ENCODE data around the gene SPTB.

SPTB gene

DNA sequence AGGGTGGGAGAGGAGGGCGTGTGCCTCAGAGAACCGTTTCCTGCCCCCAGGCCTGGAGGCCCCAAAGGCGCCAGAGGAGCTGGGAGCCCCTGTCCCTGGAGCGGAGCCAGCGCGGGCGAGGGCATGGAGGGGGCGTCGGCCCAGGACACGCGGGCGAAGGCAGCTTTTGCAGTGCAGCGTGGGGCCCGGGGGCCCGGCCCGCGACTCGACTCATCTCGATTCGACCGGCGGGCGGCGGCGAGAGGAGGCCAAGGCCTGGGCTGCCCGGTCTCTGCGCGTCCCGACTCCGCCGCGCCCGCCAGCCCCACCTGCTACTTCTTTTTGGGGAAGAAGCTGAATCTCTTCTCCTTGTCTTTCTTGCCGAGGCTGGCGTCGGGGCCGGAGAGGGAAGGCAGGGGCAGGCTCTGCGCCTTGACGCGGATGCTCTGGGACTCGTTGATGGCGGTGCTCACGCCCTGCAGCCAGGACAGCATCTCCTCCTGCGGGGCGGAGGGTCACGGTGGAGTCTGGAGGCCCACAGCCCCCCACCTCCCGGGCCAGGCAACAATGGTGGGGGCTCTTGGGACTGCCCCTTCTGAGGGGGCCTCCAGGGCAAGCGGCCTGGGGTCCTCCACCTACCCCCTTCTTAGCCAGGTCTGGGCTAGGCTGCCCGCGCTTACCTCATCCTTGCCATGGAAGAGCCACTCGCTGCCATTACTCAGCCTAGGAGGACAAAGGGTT, 130.6 kb downstream of the SPTB start:
- ATAC-seq: no peak

DNA sequence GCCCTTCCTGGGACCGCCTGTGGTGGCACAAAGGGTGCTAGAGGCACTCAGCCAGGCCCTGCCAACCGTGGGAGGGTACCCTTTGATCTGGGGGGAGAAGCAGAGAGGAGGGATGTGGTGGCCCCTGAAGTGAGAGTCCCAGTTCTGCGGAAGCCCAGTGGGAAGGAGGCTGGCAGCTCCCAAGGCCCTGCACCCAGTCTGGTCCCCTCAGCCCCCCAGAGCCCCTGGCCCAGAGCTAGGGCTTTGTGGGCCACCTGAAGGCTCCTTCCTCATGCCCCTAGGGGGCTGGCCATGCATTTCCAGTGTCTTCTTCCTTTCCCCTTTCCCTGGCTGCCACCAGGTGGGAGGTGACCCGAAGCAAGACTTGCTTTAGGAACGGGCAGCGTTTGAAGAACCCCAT, 131.2 kb downstream of the SPTB start:
- ATAC-seq (no peak), DNase-seq (no peak)

More for the DNA sequence above, 130.6 kb downstream of the SPTB start:
- DNase-seq: no peak

DNA sequence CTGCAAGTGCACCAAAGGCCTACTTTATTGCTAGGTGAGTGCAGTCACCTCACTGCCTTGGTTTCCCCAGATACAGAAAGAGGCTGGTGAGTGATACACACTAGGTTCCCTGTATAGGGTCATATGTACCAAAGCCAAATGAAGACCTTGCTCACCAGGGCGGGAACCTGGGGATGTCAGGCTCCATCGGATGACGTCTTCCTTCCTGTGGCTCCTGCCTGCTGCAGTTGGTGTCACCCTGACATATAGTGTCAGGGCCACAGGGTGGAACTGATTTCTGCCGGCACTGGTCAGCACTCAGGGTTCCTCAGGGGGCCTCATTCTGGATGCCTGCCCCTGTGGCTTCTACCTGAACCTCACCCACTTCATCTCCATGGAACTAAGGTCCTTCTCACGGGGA, 132.4 kb downstream of the SPTB start:
- DNase-seq (no peak), ATAC-seq (no peak)

DNA sequence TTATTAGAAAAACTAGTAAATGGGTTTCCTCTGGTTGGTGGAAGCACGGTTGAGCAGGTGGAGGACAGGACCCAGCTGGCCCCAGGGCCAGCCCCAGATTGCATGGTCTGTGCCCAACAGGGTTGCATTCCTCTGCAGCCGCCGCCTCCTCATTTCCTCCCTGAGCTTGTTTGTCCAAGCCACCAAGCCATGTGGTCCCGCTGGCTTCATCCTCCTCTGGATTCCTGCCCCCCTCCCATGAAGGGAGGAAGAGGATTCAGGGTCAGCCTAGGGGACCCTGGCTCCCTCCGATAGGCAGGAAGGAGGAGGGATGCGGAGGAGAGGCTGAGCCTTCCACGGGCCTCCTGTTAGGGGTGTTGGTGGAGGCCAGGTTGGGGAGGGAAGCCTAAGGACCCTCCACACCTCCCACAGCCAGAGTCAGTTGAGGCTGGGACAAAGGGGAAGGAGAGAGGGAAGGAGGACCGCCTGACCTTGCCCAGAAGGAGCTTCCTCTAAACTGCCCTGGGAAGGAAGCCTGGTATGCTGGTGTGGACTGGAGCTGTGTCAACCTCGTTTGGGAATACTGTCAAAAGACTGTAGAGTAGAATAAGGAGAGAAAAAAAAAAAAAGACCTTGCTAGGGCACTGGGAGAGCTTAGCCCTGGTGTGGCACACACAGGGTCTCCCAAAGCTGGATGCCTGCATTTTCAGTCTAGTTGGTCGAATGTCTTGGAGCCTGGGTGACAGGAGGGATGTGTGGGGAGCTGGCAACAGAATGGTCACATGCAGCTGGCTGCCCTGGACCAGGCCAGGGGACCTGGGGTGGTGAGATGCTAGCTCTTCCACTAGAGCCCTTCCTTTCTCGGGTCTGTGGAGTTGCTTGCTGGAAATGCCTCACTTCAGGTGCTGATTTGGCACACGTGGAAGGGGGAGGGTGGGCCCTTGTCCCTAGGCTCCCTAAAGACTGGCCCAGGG, 133.1 kb downstream of the SPTB start:
- ATAC-seq (no peak), DNase-seq (no peak)

DNA sequence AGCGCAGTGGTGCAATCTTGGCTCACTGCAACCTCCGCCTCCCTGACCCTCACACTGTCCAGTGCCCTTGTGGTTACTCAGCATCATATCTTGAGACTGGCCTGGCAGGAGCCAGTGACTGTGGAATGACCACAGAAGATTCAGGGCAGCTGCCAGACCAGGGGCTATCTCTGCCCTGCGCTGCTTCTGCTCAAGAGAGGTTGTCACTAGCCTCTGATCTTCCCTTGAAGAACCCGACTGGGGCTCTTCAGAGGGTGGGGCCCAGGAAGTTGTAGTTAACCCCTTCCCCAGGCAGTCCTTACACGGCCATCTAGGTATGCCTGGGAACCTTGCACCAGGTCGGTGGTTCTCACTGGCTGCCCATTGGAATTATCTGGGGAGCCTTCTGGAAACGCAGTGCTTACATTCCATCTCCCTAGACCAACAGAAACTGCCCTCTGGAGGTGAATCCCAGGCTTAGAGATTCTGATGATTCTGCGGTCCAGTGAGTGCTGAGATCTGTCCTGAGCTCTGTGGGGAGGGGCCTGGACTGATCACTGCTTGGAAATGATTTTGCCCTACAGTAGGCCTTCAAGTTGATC, 134.1 kb downstream of the SPTB start:
- ATAC-seq (no peak), DNase-seq (no peak)

DNA sequence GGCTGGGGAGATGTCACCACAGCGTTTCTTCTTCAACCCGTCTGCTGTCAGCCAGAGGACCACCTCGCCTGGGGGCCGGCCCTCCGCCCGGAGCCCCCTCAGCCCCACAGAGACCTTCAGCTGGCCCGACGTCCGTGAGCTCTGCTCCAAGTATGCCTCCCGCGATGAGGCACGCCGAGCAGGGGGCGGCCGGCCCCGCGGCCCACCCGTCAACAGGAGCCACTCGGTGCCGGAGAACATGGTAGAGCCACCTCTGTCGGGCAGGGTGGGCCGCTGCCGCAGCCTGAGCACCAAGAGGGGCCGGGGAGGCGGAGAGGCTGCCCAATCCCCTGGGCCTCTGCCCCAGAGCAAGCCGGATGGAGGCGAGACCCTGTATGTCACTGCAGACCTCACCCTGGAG, 136.6 kb downstream of the SPTB start:
- DNase-seq (no peak), ATAC-seq (no peak)

DNA sequence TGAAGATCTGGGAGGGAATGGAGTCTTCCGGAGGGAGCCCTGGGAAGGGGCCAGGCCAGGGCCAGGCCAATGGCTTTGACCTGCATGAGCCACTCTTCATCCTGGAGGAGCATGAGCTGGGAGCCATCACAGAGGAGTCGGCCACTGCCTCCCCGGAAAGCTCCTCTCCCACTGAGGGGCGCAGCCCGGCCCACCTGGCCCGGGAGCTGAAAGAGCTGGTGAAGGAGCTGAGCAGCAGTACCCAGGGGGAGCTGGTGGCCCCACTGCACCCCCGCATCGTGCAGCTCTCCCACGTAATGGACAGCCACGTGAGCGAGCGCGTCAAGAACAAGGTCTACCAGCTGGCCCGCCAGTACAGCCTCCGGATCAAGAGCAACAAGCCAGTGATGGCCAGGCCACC, 137.7 kb downstream of the SPTB start:
- DNase-seq: no peak
- ATAC-seq: no peak

DNA sequence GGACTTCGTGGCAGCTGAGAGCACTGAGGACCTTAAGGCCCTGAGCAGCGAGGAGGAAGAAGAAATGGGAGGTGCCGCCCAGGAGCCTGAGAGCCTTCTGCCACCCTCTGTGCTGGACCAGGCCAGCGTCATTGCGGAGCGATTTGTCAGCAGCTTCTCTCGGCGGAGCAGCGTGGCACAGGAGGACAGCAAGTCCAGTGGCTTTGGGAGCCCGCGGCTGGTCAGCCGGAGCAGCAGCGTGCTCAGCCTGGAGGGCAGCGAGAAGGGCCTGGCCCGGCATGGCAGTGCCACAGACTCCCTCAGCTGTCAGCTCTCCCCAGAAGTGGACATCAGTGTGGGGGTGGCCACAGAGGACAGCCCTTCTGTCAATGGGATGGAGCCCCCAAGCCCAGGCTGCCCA, 138.5 kb downstream of the SPTB start:
- DNase-seq (no peak), ATAC-seq (no peak)

DNA sequence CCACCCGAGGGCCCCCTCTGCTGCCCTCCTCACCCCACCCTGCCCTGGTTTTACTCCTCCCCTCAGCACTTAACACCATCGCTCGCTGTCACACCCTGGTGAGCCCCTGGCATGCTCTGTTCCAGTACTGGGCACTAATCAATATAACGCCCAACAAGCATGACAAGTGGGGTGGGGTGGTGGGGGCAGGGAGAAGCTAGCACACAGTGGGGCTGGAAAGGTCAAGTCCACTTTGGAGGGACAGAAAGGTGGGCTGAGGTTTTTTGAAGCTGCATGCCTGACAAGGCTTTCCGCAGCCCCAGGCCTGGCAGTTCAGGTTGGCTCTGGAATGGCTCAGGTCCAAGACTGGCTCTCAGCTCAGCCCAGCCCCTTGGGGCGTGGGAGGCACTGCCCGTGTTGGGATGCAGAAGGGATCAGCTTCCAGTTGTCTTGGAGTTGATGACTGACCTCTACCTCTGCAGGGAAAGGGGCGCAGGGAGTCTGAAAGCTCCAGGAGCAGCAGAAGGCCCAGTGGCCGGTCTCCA, 141.4 kb downstream of the SPTB start:
- DNase-seq: no peak
- ATAC-seq: no peak

DNA sequence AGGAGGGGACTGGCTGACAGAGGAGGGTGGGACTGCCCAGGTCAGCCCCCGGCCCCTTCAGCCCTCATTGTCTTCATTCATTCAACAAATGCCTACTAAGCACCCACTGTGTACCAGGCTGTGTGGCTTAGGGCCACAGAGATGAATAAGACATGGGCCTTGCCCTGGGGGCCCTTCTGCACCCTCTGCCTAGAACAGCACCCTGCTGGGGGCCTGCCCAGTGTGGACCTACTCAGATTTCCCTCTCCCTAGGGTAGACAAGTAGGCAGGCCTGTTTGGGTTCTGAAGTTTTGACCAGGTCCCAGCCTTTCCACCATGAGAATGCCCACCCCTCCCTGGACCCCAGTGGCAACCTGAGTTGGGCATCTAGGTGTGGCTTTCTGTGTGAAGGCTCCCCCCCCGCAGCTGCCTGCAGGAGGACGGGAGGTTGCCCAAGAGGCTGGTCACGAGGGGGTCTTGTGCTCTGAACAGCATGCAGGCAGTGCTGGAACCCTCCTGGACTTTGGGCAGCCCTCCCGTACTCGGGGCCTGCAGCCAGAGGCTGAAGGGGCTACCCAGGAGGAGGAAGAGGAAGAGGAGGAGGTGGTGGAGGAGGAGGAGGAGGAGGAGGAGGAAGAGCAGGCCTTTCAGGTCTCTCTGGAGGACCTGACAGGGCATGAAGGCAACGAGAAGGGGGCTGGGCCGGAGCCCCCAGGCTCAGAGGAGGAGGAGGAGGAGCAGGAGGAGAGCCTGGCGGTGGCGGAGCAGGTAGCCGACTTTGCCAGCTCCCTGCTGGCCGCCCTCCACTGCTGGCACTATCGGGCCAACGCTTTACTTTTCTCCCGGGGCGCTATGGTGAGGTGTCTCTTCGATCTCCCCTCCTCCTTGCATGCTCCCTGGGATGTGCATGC, 142.1 kb downstream of the SPTB start:
- no peak for ATAC-seq

DNA sequence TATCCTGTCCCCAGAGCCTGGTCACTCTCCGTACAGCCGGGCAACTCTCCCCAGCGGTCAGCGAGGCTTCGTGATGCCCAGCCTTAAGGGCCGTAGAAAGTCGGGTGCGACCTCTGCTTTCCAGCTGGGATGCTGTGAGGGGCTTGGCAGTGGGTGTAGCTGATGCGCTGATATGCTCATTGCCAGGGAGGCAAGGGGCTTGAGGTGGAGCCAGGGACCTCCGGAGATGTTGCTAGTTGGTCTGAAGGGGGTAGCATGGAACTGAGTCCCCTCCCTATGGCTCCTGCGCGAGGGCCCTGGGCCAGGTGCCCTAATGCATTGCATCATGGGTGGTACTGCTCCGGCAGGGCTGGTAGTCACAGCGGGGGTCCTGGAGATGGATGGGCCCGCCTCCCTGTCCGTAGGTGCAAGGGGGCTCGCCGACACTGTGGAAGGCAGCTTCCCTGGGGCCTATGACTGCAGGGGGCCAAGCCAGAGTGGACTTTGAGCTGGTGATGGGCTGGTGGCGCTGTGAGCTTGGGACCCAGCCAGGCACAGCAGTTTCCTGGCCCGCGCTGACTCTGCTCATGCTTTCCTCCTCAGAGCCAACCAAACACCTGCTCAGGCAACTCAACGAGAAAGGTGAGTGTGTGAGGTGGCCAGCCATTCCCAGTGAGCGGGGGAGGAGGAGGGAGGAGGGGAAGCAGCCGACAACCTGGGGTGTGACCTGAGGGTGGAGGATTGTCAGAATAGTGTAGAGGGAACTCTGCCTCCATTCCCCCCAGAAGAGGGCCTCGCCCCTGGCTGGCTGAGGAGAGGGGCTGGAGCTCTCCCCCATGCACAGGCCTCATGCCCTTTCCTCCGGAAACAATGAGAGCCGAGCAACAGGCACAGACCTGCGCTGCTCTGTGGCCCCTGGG, 143.2 kb downstream of the SPTB start:
- ATAC-seq (no peak), DNase-seq (no peak)

More for the DNA sequence above, 142.1 kb downstream of the SPTB start:
- DNase-seq: no peak

DNA sequence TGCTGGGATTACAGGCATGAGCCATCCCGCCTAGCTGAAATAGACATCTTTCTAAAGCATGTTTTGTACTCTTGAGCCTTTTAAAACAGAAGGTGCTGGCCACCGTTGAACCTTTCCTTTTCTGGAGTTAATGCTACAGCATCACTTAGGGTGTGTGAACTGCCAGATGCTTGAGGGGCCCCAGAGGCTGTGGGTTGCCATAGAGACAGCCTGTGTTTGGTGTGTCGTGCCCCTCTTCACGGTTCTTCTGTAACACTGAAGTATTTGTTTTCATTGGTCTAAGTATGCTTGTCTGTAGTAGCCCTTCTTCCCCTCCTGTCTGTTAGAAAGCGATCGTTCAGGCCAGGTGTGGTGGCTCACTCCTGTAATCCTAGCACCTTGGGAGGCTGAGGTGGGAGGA, 144.7 kb downstream of the SPTB start:
- ATAC-seq (no peak), DNase-seq (no peak)

DNA sequence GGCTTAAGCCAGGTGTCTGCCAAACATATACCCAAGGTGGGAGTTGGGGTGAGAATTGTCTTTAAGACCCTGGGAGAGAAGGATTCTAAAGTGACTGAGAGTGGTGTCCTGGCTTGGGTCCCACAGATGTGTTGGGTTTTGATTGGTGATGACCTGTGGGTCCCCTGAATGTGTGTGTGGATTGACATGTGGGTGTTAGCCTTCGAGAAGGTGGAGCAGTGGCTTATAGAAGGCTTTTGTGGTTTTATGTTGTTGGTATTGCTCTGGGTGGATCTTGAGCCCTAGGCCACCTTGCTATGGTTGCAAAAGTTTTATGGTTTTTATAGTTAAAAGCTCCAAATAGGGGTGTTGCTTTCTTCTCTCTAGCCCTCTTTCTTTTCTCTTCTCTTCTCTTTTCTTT, 145.8 kb downstream of the SPTB start:
- DNase-seq (no peak), ATAC-seq (no peak)

DNA sequence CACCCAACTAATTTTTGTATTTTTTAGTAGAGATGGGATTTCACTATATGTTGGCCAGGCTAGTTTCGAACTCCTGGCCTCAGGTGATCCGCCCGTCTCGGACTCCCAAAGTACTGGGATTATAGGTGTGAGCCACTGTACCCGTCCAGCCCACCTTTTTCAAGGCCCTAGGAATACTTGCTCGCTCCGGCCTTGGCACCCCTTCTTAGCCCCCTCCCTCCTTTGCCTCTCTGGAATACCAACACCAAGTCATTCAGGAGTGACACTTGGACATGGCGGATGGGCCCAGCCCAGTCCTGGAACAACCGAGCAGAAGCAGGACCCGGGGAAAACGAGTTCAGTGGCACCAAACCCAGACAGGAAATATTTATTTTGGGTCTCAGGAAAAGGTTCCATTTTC, 146.4 kb downstream of the SPTB start:
- DNase-seq (no peak), ATAC-seq (no peak)

DNA sequence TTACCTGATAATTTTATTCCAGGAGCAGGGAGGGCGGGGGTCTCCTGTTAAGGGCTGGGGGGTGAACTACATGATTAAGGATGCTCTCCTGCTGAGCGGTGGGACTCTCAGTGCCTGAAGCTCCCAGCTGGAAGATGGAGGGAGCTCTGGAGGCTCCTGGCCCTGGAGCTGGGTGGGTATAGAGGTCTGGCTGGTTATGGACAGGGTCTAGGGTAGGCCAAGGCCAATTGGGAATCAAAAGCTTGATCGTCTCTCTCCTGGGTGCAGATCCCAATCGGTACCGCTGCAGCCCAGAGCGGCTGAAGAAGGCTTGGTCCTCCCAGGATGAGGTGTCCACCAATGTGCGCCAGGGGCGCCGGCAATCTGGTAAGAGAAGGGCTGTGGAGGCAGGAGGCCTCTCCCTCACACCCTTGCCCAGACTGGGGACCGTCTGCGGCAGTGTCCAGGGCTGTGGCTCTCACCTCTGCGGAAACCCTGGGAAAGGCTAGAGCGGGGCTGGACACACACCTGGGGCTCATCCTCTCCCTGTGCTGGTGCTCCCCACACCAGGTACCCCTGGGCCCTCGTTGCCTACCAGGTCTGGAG, 147.1 kb downstream of the SPTB start:
- ATAC-seq (no peak), DNase-seq (no peak)

DNA sequence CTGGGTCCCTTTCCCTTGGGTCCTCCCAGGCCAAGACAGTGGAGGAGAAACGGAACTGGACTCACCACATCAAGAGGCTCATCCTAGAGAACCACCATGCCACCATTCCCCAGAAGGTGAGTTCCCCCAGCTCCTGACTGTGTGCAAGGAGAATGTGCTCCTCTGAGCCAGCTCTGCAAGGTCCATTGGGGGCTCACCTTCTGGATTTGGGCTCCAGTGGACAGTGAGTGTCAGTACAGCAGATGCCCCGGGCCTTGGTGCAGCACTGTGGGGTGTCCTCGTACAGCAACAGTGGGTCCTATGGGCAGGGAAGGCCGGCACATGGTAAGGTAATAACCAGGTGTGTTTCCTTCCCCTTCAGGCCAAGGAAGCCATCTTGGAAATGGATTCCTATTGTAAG, 147.6 kb downstream of the SPTB start:
- DNase-seq: no peak
- ATAC-seq: no peak

DNA sequence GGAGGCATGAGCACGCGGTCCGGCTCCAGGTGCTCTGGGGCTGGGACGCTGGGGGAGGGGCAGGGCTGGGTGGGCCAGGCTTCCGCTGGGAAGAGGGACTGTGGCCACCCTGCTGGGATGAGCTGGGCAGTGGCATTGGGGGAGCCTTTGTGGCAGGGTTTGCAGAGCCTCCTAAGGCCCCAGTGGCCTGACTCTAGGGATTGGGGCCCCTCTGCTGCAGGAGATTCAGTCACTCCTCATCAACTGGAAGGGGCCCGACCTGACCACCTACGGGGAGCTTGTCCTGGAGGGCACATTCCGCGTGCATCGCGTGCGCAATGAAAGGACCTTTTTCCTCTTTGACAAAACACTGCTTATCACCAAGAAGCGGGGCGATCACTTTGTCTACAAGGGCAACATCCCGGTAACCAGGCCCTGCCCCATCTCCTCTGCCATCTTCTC, 148.5 kb downstream of the SPTB start:
- ATAC-seq: no peak
- DNase-seq: no peak

DNA sequence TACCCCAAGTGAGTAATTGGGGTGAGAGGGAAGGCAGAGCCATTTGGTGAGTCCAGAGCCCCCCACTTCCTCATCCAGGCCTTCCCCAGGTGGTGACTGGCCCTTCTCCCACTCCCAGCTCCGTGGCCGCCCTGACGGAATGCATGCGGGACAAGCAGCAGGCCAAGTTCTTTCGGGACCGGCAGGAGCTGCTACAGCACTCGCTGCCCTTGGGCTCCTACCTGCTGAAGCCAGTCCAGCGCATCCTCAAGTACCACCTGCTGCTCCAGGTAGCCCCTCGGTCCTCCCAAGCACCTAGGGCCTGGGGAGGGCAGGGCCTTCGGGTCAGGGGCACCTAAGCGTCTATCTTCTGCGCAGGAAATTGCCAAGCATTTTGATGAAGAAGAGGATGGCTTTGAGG, 149.0 kb downstream of the SPTB start:
- ATAC-seq (no peak), DNase-seq (no peak)

DNA sequence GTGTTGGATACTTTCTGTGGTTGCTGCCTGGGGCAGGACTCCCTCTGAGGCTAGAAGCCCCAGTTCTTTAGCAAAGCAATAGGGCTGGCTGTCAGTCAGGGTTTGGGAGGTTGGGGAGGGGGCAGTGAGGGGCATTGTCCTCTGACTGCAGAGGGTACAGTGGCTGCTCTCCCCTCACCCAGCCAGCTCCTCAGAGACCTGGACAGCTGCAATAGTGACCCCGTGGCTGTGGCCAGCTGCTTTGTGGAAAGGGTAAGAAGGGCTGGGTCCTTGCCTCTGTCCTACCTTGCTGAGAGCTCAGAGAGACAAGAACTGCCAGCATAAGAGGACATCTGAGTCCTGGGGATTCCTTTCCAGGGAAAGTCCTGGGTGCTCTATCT, 149.7 kb downstream of the SPTB start:
- DNase-seq: no peak

DNA sequence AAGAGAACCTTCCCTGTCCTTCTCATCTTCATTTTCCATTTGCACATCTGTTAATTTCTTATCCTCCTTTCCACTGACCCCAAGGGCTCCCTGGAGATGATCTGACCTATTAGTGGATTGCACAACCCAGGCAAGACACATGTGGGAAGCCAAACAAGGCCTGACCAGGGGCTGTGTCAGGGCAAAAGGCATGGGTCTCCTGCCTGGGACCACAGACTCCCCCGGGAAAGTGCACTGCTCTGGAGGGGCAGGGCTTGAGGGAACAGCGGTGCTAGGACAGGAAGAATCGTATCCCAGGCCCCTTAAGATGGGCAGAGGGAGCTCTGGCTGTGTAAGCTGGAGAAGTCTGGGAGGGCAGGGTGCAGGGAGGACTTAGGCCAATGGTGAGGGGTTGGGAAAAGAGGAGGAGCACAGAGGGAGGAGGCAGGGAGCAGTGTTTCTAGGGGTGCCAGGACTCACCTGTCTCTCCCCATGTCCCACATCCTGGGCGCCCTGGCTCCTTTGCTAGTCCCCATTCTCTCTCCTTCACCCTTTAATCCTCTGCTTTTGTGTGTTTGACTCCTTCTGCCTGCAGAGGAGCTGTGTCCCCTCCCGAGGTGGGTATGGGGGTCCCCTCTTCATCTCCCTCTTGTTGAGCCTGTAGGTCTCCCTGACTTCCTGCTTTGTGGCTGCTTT, 150.2 kb downstream of the SPTB start:
- DNase-seq: no peak
- no peak for ATAC-seq

More for the DNA sequence above, 149.7 kb downstream of the SPTB start:
- ATAC-seq: no peak
